Measurements from ENCODE around the gene EEF1A2.

- TF ChIP-seq CTCF (IDR thresholded peaks at IDR 0.05; ENCODE audit: low read depth, low read length, poor library complexity, severe bottlenecking), result no peak
- TF ChIP-seq EZH2phosphoT487 (IDR thresholded peaks at IDR 0.05; ENCODE audit: borderline replicate concordance, low read length), result no peak
Measured at GRCh38 chr20:63507083-63507743, 8.3 kb upstream of the EEF1A2 start.
